HCT116 (cell line): ENCODE measurements around the gene GTPBP1.

ENCODE experiments used
- ELF1 ChIP-seq: IDR thresholded peaks from 2 replicates; pipeline ENCODE4 v1.6.1; 2012; ENCODE audit warnings: low read depth, borderline replicate concordance
- POLR2AphosphoS5 ChIP-seq: IDR thresholded peaks from 2 replicates; pipeline ENCODE4 v1.6.1; 2011; ENCODE audit warnings: mild to moderate bottlenecking, low read depth, low read length, moderate library complexity
- SIN3A ChIP-seq: IDR thresholded peaks from 2 replicates; pipeline ENCODE4 v1.6.1; 2012; ENCODE audit warnings: low read depth
- YY1 ChIP-seq: IDR thresholded peaks from 2 replicates; pipeline ENCODE4 v1.6.1; 2011; ENCODE audit warnings: low read length, low read depth, moderate library complexity, mild to moderate bottlenecking; ENCODE audit not compliant: insufficient replicate concordance; ENCODE audit errors: extremely low read depth
- TF ChIP-seq, protein P1 (sequence below), 3 experiments: fragments of 200-600 bp in 1 of 3; sonication (generic) in 1 of 3; IDR thresholded peaks in 2 of 3; conservative IDR thresholded peaks in 1 of 3; 2 replicates each; pipeline ENCODE4 v1.5.1; 2012 to 2017; ENCODE audit warnings: low read depth in 2 of 3, low read length in 2 of 3, antibody characterized with exemption in 1 of 3, borderline replicate concordance in 1 of 3, control low read depth in 1 of 3, mild to moderate bottlenecking in 1 of 3, mixed read lengths in 1 of 3, mixed run types in 1 of 3, moderate library complexity in 1 of 3; ENCODE audit not compliant: insufficient read depth in 1 of 3
- TF ChIP-seq, protein P2 (sequence below): IDR thresholded peaks from 2 replicates; pipeline ENCODE4 v1.6.1; 2012; ENCODE audit warnings: low read depth
- TF ChIP-seq, protein P3 (sequence below): IDR thresholded peaks from 2 replicates; pipeline ENCODE4 v1.6.1; 2012

DNA sequence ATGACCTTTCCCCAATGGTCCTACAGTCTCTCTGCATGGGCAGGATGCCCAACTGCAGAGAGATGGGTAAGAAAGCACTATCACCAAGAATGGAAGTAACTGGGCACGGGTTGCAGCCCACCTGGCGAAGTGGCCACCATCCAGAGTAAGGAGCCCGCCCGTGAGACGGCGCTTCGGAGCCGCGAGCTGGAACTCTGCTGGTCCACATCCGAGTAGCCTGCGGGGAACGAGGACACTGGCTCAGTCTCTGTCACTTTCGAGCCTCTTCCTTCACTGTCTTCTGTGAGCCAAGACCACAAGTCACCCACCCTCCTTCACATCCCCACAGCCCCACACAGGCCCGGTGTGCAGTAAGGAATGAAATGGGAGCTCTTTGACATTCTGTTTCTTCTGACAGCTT is 44.4 kb downstream of the GTPBP1 start:
- TF ChIP-seq, protein P1, sequence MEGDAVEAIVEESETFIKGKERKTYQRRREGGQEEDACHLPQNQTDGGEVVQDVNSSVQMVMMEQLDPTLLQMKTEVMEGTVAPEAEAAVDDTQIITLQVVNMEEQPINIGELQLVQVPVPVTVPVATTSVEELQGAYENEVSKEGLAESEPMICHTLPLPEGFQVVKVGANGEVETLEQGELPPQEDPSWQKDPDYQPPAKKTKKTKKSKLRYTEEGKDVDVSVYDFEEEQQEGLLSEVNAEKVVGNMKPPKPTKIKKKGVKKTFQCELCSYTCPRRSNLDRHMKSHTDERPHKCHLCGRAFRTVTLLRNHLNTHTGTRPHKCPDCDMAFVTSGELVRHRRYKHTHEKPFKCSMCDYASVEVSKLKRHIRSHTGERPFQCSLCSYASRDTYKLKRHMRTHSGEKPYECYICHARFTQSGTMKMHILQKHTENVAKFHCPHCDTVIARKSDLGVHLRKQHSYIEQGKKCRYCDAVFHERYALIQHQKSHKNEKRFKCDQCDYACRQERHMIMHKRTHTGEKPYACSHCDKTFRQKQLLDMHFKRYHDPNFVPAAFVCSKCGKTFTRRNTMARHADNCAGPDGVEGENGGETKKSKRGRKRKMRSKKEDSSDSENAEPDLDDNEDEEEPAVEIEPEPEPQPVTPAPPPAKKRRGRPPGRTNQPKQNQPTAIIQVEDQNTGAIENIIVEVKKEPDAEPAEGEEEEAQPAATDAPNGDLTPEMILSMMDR (IDR thresholded peaks at IDR 0.05 in 2 of 3, conservative IDR thresholded peaks at IDR 0.05 in 1 of 3; ENCODE audit: borderline replicate concordance in 1 of 3, insufficient read depth in 1 of 3, low read depth in 2 of 3, low read length in 2 of 3) = no peak
- TF ChIP-seq, protein P2, sequence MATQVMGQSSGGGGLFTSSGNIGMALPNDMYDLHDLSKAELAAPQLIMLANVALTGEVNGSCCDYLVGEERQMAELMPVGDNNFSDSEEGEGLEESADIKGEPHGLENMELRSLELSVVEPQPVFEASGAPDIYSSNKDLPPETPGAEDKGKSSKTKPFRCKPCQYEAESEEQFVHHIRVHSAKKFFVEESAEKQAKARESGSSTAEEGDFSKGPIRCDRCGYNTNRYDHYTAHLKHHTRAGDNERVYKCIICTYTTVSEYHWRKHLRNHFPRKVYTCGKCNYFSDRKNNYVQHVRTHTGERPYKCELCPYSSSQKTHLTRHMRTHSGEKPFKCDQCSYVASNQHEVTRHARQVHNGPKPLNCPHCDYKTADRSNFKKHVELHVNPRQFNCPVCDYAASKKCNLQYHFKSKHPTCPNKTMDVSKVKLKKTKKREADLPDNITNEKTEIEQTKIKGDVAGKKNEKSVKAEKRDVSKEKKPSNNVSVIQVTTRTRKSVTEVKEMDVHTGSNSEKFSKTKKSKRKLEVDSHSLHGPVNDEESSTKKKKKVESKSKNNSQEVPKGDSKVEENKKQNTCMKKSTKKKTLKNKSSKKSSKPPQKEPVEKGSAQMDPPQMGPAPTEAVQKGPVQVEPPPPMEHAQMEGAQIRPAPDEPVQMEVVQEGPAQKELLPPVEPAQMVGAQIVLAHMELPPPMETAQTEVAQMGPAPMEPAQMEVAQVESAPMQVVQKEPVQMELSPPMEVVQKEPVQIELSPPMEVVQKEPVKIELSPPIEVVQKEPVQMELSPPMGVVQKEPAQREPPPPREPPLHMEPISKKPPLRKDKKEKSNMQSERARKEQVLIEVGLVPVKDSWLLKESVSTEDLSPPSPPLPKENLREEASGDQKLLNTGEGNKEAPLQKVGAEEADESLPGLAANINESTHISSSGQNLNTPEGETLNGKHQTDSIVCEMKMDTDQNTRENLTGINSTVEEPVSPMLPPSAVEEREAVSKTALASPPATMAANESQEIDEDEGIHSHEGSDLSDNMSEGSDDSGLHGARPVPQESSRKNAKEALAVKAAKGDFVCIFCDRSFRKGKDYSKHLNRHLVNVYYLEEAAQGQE = no peak
- TF ChIP-seq, protein P3, sequence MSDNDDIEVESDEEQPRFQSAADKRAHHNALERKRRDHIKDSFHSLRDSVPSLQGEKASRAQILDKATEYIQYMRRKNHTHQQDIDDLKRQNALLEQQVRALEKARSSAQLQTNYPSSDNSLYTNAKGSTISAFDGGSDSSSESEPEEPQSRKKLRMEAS = no peak
- TF ChIP-seq YY1 (no peak), SIN3A (no peak), POLR2AphosphoS5 (no peak), ELF1 (no peak)
